22Rv1 (cell line): ENCODE results near the gene WSCD2.

Source experiments
- CTCF ChIP-seq: fragments of 450-650 bp; IDR thresholded peaks from 2 replicates; pipeline ENCODE4 v1.5.1; 2017; ENCODE audit warnings: mild to moderate bottlenecking
- ZFX ChIP-seq: fragments of 450-650 bp; IDR thresholded peaks from 2 replicates; pipeline ENCODE4 v1.6.1; 2017; ENCODE audit warnings: antibody characterized with exemption, borderline replicate concordance

GRCh38 chr12:108103087-108103486 lies 26.0 kb upstream of the WSCD2 start:
- TF ChIP-seq CTCF (no peak), ZFX (no peak)
